Gastroesophageal sphincter (tissue), 4 donors: Measurements from ENCODE around the gene PAH. TPM values are rescaled to one million over a fixed set of nuclear protein-coding genes. Genes with fewer than 3 reads are reported as not detected.

Source experiments
- ATAC-seq: fragments of 150-250 bp; one replicate; pipeline ENCODE4 v1.9.1; 2016; ENCODE audit warnings: mild to moderate bottlenecking, moderate library complexity
- H3K27ac ChIP-seq, 4 donors: fragments of 200-600 bp; sonication (generic) in 3 of 4; 1 replicate in 3 of 4; 2 replicates in 1 of 4; pipeline ENCODE4 v1.5.1; 2016 to 2019
- H3K27me3 ChIP-seq: fragments of 200-600 bp; sonication (generic); one replicate; pipeline ENCODE4 v1.5.1; 2019
- H3K36me3 ChIP-seq, 2 donors: fragments of 200-600 bp; sonication (generic); one replicate each; pipeline ENCODE4 v1.5.1; 2019; ENCODE audit warnings: control low read depth in 1 of 2
- H3K4me1 ChIP-seq, 3 donors: fragments of 200-600 bp; sonication (generic); 1 replicate in 2 of 3; 2 replicates in 1 of 3; pipeline ENCODE4 v1.5.1; 2016 to 2019; ENCODE audit warnings: control low read depth in 2 of 3
- H3K4me3 ChIP-seq, 2 donors: fragments of 200-600 bp; sonication (generic); one replicate each; pipeline ENCODE4 v1.5.1; 2019; ENCODE audit warnings: mild to moderate bottlenecking in 1 of 2, moderate library complexity in 1 of 2
- H3K9me3 ChIP-seq, 3 donors: fragments of 200-600 bp; sonication (generic); one replicate each; pipeline ENCODE4 v1.5.1; 2017 to 2019; ENCODE audit warnings: control low read depth in 2 of 3
- EP300 ChIP-seq: sonication (generic); formaldehyde crosslinking; IDR thresholded peaks from one replicate; pipeline ENCODE4 v1.6.1; 2017; ENCODE audit warnings: antibody characterized with exemption, mild to moderate bottlenecking
- POLR2A ChIP-seq, 2 donors: fragments of 450-650 bp; IDR thresholded peaks; one replicate each; pipeline ENCODE4 v1.6.1; 2017; ENCODE audit warnings: antibody characterized with exemption in 2 of 2, mild to moderate bottlenecking in 2 of 2, moderate library complexity in 1 of 2
- POLR2AphosphoS5 ChIP-seq: sonication (generic); formaldehyde crosslinking; IDR thresholded peaks from one replicate; pipeline ENCODE4 v1.6.1; 2017; ENCODE audit warnings: antibody characterized with exemption
- WGBS, 2 donors: methylation state at CpG; one replicate each; pipeline ENCODE4 v1.1.5; 2018; ENCODE audit warnings: low coverage in 1 of 2; 5-methylcytosine and 5-hydroxymethylcytosine counted together
- total RNA-seq, 4 donors: library from RNA; depleted of rRNA; stranded (reverse); fragments of >200 nt; gene quantifications; one replicate each; pipeline ENCODE4 v1.1.0, GENCODE V29; 2016
- TF ChIP-seq, protein P1 (sequence below), 4 experiments: fragments of 200-600 bp in 2 of 4; fragments of 450-650 bp in 2 of 4; sonication (generic) in 1 of 4; IDR thresholded peaks; one replicate each; pipeline ENCODE4 v1.5.1; 2017 to 2019; ENCODE audit warnings: antibody characterized with exemption in 4 of 4, mild to moderate bottlenecking in 2 of 4, moderate library complexity in 2 of 4

Gene PAH
- total RNA-seq, 4 donors from 2014 or later, result 0.67 TPM; not detected in 3

GRCh38 chr12:102958830-102959176, 41.8 kb upstream of the PAH start:
- no peaks in the 10 kb centered on the region for H3K36me3 ChIP-seq
- WGBS, 2 donors, result 0% methylated on average over 1 of the region's 15 CpGs
- H3K9me3 ChIP-seq, result peaks cover 0 to 8% (median 0%) of the 10 kb centered on the region in 3 donors
- TF ChIP-seq, protein P1, sequence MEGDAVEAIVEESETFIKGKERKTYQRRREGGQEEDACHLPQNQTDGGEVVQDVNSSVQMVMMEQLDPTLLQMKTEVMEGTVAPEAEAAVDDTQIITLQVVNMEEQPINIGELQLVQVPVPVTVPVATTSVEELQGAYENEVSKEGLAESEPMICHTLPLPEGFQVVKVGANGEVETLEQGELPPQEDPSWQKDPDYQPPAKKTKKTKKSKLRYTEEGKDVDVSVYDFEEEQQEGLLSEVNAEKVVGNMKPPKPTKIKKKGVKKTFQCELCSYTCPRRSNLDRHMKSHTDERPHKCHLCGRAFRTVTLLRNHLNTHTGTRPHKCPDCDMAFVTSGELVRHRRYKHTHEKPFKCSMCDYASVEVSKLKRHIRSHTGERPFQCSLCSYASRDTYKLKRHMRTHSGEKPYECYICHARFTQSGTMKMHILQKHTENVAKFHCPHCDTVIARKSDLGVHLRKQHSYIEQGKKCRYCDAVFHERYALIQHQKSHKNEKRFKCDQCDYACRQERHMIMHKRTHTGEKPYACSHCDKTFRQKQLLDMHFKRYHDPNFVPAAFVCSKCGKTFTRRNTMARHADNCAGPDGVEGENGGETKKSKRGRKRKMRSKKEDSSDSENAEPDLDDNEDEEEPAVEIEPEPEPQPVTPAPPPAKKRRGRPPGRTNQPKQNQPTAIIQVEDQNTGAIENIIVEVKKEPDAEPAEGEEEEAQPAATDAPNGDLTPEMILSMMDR (IDR thresholded peaks at IDR 0.05), result no peak
- TF ChIP-seq POLR2A (IDR thresholded peaks at IDR 0.05), result no peak
- TF ChIP-seq POLR2AphosphoS5, result no peak
- TF ChIP-seq EP300, result no peak
- H3K27me3 ChIP-seq, result peaks cover 98% of the 10 kb centered on the region
- H3K4me1 ChIP-seq, result peaks cover 0 to 39% (median 4%) of the 10 kb centered on the region in 3 donors
- no peak for ATAC-seq
- H3K27ac ChIP-seq, result no peak overlapping the region
- peak overlapping the region in 1 of 2 donors; percentile 47 for H3K4me3 ChIP-seq

DNA sequence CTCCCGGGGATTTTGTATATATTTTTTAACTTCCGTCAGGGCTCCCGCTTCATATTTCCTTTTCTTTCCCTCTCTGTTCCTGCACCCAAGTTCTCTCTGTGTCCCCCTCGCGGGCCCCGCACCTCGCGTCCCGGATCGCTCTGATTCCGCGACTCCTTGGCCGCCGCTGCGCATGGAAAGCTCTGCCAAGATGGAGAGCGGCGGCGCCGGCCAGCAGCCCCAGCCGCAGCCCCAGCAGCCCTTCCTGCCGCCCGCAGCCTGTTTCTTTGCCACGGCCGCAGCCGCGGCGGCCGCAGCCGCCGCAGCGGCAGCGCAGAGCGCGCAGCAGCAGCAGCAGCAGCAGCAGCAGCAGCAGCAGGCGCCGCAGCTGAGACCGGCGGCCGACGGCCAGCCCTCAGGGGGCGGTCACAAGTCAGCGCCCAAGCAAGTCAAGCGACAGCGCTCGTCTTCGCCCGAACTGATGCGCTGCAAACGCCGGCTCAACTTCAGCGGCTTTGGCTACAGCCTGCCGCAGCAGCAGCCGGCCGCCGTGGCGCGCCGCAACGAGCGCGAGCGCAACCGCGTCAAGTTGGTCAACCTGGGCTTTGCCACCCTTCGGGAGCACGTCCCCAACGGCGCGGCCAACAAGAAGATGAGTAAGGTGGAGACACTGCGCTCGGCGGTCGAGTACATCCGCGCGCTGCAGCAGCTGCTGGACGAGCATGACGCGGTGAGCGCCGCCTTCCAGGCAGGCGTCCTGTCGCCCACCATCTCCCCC, 41.2 kb upstream of the PAH start:
- H3K4me1 ChIP-seq, result peaks cover 0 to 39% (median 4%) of the 10 kb centered on the region in 3 donors
- WGBS, 2 donors, result 0 to 1% methylated on average over 8 to 15 of the region's 83 CpGs

DNA sequence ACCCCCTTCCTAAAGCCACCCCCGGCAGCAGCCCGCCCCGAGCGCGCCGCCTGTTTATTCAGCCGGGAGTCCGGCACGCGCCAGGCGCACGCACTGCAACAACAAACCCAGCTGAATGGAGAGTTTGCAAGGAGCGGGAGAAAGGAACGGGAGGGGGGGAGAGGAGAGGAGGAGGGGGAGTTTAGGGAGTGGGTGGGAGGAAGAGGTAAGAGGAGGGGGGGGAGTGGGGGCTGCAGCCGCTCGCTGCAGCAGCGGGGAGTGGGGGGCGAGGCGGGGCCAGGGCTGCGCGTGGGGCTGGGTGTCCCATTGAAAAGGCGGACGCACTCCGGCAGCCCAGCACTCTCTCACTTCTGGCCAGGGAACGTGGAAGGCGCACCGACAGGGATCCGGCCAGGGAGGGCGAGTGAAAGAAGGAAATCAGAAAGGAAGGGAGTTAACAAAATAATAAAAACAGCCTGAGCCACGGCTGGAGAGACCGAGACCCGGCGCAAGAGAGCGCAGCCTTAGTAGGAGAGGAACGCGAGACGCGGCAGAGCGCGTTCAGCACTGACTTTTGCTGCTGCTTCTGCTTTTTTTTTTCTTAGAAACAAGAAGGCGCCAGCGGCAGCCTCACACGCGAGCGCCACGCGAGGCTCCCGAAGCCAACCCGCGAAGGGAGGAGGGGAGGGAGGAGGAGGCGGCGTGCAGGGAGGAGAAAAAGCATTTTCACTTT, 40.5 kb upstream of the PAH start, which contains the start of gene ASCL1:
Gene ASCL1 (plus strand): TSS at position 336 of the 712 bp plus-strand sequence. CDS start 571 bp downstream, outside the sequence.
- Histone ChIP-seq H3K4me1 (peaks cover 0 to 39% (median 4%) of the 10 kb centered on the region in 3 donors), H3K27me3 (peaks cover 98% of the 10 kb centered on the region), H3K9me3 (no peaks in the 10 kb centered on the region), H3K27ac (no peak within 1 kb of the TSS), H3K36me3 (no peaks in the 10 kb centered on the region), H3K4me3 (peak within 1 kb of the TSS in 1 of 2 donors; percentile 47)
- WGBS, 2 donors, result 1 to 11% methylated on average over 10 to 35 of the region's 52 CpGs
- TF ChIP-seq, protein P1 (IDR thresholded peaks at IDR 0.05), result no peak
- TF ChIP-seq POLR2AphosphoS5 (no peak), POLR2A (IDR thresholded peaks at IDR 0.05) (no peak), EP300 (no peak)
- no peak for ATAC-seq

More for the DNA sequence above, 41.2 kb upstream of the PAH start:
- H3K4me3 ChIP-seq, result peak overlapping the region in 1 of 2 donors; percentile 47
- peaks cover 0 to 3% (median 0%) of the 10 kb centered on the region in 3 donors for H3K9me3 ChIP-seq
- H3K27ac ChIP-seq, result no peak overlapping the region
- peaks cover 98% of the 10 kb centered on the region for H3K27me3 ChIP-seq
- no peak for ATAC-seq
- TF ChIP-seq POLR2AphosphoS5 (no peak), EP300 (no peak), POLR2A (IDR thresholded peaks at IDR 0.05) (no peak)
- TF ChIP-seq, protein P1 (IDR thresholded peaks at IDR 0.05), result no peak
- no peaks in the 10 kb centered on the region for H3K36me3 ChIP-seq

- ATAC-seq, result no peak
- Histone ChIP-seq H3K36me3 (no peaks in the 10 kb centered on the region), H3K4me1 (peaks cover 0 to 37% (median 4%) of the 10 kb centered on the region in 3 donors), H3K4me3 (no peak overlapping the region), H3K27me3 (peaks cover 100% of the 10 kb centered on the region), H3K9me3 (no peaks in the 10 kb centered on the region), H3K27ac (no peak overlapping the region)
- WGBS, 2 donors, result 5 to 7% methylated on average over 13 to 14 of the region's 19 CpGs
- TF ChIP-seq EP300, result no peak
- no peak for TF ChIP-seq POLR2AphosphoS5
- TF ChIP-seq, protein P1 (IDR thresholded peaks at IDR 0.05), result no peak
- TF ChIP-seq POLR2A (IDR thresholded peaks at IDR 0.05), result no peak
These were observed 39.8 kb upstream of the PAH start for GRCh38 chr12:102956738-102957327.
